ENCODE results near the gene SLC7A8. TPM values are rescaled to one million over a fixed set of nuclear protein-coding genes. Genes with fewer than 3 reads are reported as not detected.

SLC7A8 gene
- polyA plus RNA-seq, 1 donor (not counting 4 experiments of a cell fraction or from before 2014, with no cell fraction given) = 29.1 TPM

DNA sequence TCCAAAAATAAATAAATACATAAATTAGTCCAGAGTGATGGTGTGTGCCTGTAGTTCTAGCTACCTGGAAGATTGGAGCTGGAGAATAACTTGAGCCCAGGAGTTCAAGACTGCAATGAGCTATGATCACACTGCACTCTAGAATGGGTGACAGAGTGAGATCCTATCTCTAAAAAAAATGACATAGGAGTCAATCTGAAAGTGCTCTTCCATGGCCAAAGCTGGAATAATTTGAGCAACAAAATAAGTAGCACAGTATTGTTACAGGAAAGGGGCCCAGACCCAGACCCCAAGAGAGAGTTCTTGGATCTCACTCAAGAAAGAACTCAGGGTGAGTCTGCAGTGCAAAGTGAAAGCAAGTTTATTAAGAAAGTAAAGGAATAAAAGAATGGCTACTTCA lies 24.9 kb upstream of the SLC7A8 start:
- TF ChIP-seq, protein P1, sequence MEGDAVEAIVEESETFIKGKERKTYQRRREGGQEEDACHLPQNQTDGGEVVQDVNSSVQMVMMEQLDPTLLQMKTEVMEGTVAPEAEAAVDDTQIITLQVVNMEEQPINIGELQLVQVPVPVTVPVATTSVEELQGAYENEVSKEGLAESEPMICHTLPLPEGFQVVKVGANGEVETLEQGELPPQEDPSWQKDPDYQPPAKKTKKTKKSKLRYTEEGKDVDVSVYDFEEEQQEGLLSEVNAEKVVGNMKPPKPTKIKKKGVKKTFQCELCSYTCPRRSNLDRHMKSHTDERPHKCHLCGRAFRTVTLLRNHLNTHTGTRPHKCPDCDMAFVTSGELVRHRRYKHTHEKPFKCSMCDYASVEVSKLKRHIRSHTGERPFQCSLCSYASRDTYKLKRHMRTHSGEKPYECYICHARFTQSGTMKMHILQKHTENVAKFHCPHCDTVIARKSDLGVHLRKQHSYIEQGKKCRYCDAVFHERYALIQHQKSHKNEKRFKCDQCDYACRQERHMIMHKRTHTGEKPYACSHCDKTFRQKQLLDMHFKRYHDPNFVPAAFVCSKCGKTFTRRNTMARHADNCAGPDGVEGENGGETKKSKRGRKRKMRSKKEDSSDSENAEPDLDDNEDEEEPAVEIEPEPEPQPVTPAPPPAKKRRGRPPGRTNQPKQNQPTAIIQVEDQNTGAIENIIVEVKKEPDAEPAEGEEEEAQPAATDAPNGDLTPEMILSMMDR (optimal IDR thresholded peaks at IDR 0.05 in 1 of 3, IDR thresholded peaks at IDR 0.05 in 1 of 3, conservative IDR thresholded peaks at IDR 0.05 in 1 of 3; ENCODE audit: extremely low read depth in 1 of 3, insufficient read depth in 2 of 3, low read length in 3 of 3) = no peak
- no peak for TF ChIP-seq EZH2 (IDR thresholded peaks at IDR 0.05; ENCODE audit: low read length)
- H3K4me3 ChIP-seq (ENCODE audit: control insufficient read depth in 2 of 3, extremely low read depth in 1 of 3, insufficient read depth in 2 of 3, low read depth in 1 of 3, low read length in 3 of 3) = no peak overlapping the region
- H2AFZ ChIP-seq (ENCODE audit: control insufficient read depth, low read length) = no peak overlapping the region
- no peak overlapping the region for H3K4me2 ChIP-seq (ENCODE audit: control insufficient read depth, extremely low read depth, insufficient read depth, low read depth, low read length)
- H3K9me3 ChIP-seq (ENCODE audit: control insufficient read depth, low read depth, low read length) = no peaks in the 10 kb centered on the region
- no peak for DNase-seq (ENCODE audit: low read depth, low spot score)
- no peaks in the 10 kb centered on the region for H3K9me1 ChIP-seq (ENCODE audit: control insufficient read depth, extremely low read depth, insufficient read depth, low read length)
- no peaks in the 10 kb centered on the region for H4K20me1 ChIP-seq (ENCODE audit: control insufficient read depth, extremely low read depth, insufficient read depth, low read length)
- H3K27me3 ChIP-seq (ENCODE audit: control insufficient read depth, extremely low read depth, insufficient read depth, low read length) = no peaks in the 10 kb centered on the region
- dilution Hi-C loops (cut with MboI; ENCODE audit: extremely low pct_ligation_motif_present, low sequenced_read_pairs) = no loop called here
- no peak for FAIRE-seq
- no peak overlapping the region for H3K9ac ChIP-seq (ENCODE audit: control insufficient read depth, extremely low read depth, insufficient read depth, low read length)
- H3K4me1 ChIP-seq (ENCODE audit: control insufficient read depth, extremely low read depth, insufficient read depth, low read length) = no peaks in the 10 kb centered on the region
- H3K79me2 ChIP-seq (ENCODE audit: control insufficient read depth, insufficient read depth, low read length) = no peaks in the 10 kb centered on the region
- no peak overlapping the region for H3K27ac ChIP-seq (ENCODE audit: control insufficient read depth, insufficient read depth, low read length)
- no peaks in the 10 kb centered on the region for H3K36me3 ChIP-seq (ENCODE audit: control insufficient read depth in 2 of 2, extremely low read depth in 1 of 2, insufficient read depth in 2 of 2, low read length in 2 of 2)

DNA sequence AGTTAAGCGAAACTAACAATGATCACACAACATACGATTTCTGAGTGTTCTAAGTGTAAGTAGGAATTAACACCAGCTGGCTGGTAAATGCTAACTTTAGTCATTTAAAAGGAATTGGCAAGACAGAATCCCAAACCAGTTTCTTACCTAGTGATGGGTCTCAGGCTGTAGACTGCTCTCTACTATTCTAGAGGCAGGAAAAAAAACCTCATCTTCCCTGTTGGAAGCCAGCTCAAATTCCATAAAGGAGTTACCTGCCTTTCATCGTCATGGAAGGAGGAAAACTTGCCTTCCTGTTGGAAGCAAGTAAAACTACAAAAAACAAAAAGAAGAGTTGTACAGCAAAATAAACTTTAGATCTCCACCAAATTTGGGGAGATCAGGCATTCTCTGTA lies 23.7 kb upstream of the SLC7A8 start:
- no peak for FAIRE-seq
- H3K9me3 ChIP-seq (ENCODE audit: control insufficient read depth, low read depth, low read length) = no peaks in the 10 kb centered on the region

More for the DNA sequence above, 23.7 kb upstream of the SLC7A8 start:
- no peak overlapping the region for H3K9ac ChIP-seq (ENCODE audit: control insufficient read depth, extremely low read depth, insufficient read depth, low read length)
- dilution Hi-C loops (cut with MboI; ENCODE audit: extremely low pct_ligation_motif_present, low sequenced_read_pairs) = no loop called here
- H3K4me2 ChIP-seq (ENCODE audit: control insufficient read depth, extremely low read depth, insufficient read depth, low read depth, low read length) = no peak overlapping the region
- H3K27ac ChIP-seq (ENCODE audit: control insufficient read depth, insufficient read depth, low read length) = no peak overlapping the region
- H3K4me1 ChIP-seq (ENCODE audit: control insufficient read depth, extremely low read depth, insufficient read depth, low read length) = no peaks in the 10 kb centered on the region
- DNase-seq (ENCODE audit: low read depth, low spot score) = no peak
- no peaks in the 10 kb centered on the region for H3K79me2 ChIP-seq (ENCODE audit: control insufficient read depth, insufficient read depth, low read length)
- H3K36me3 ChIP-seq (ENCODE audit: control insufficient read depth in 2 of 2, extremely low read depth in 1 of 2, insufficient read depth in 2 of 2, low read length in 2 of 2) = no peaks in the 10 kb centered on the region
- H4K20me1 ChIP-seq (ENCODE audit: control insufficient read depth, extremely low read depth, insufficient read depth, low read length) = no peaks in the 10 kb centered on the region
- H2AFZ ChIP-seq (ENCODE audit: control insufficient read depth, low read length) = no peak overlapping the region
- no peak for TF ChIP-seq EZH2 (IDR thresholded peaks at IDR 0.05; ENCODE audit: low read length)
- TF ChIP-seq, protein P1 (optimal IDR thresholded peaks at IDR 0.05 in 1 of 3, IDR thresholded peaks at IDR 0.05 in 1 of 3, conservative IDR thresholded peaks at IDR 0.05 in 1 of 3; ENCODE audit: extremely low read depth in 1 of 3, insufficient read depth in 2 of 3, low read length in 3 of 3) = no peak
- no peak overlapping the region for H3K4me3 ChIP-seq (ENCODE audit: control insufficient read depth in 2 of 3, extremely low read depth in 1 of 3, insufficient read depth in 2 of 3, low read depth in 1 of 3, low read length in 3 of 3)
- no peaks in the 10 kb centered on the region for H3K27me3 ChIP-seq (ENCODE audit: control insufficient read depth, extremely low read depth, insufficient read depth, low read length)
- no peaks in the 10 kb centered on the region for H3K9me1 ChIP-seq (ENCODE audit: control insufficient read depth, extremely low read depth, insufficient read depth, low read length)

Data from keratinocyte (primary cell).